Neural progenitor cell (in vitro differentiated cells): Measurements from ENCODE around the gene IGSF10. TPM values are rescaled to one million over a fixed set of nuclear protein-coding genes. Genes with fewer than 3 reads are reported as not detected.

Experiments
- DNase-seq: peaks from one replicate; pipeline ENCODE4 v3.0.0-alpha.2; 2016; ENCODE audit warnings: low spot score
- H2AFZ ChIP-seq: fragments of 200-600 bp; sonication (generic); replicated peaks from 2 replicates; pipeline ENCODE4 v1.6.1; 2016; ENCODE audit warnings: antibody characterized with exemption
- H3F3A ChIP-seq: fragments of 200-600 bp; sonication (generic); 2 replicates; pipeline ENCODE4 v1.6.1; 2016; ENCODE audit warnings: antibody characterized with exemption, low read depth
- H3K27ac ChIP-seq: fragments of 200-600 bp; sonication (generic); 2 replicates; pipeline ENCODE4 v1.5.1; 2016; ENCODE audit warnings: mild to moderate bottlenecking
- H3K27me3 ChIP-seq: fragments of 200-600 bp; sonication (generic); 2 replicates; pipeline ENCODE4 v1.6.1; 2016; ENCODE audit warnings: mild to moderate bottlenecking, moderate library complexity
- H3K36me3 ChIP-seq: fragments of 200-600 bp; sonication (generic); 2 replicates; pipeline ENCODE4 v1.5.1; 2016
- H3K4me1 ChIP-seq: fragments of 200-600 bp; sonication (generic); 2 replicates; pipeline ENCODE4 v1.6.1; 2016; ENCODE audit warnings: mixed run types
- H3K4me2 ChIP-seq: fragments of 200-600 bp; sonication (generic); 2 replicates; pipeline ENCODE4 v1.6.1; 2016
- H3K4me3 ChIP-seq: fragments of 200-600 bp; sonication (generic); 2 replicates; pipeline ENCODE4 v1.5.1; 2016
- H3K79me2 ChIP-seq: fragments of 200-600 bp; sonication (generic); 2 replicates; pipeline ENCODE4 v1.6.1; 2016; ENCODE audit warnings: low read depth
- H3K9ac ChIP-seq: fragments of 200-600 bp; sonication (generic); 2 replicates; pipeline ENCODE4 v1.6.1; 2016
- H3K9me3 ChIP-seq: fragments of 200-600 bp; sonication (generic); 2 replicates; pipeline ENCODE4 v1.5.1; 2016; ENCODE audit warnings: low read depth
- H4K20me1 ChIP-seq: fragments of 200-600 bp; sonication (generic); 2 replicates; pipeline ENCODE4 v1.6.1; 2016; ENCODE audit warnings: low read depth
- H3K27ac Mint-ChIP-seq: 3 replicates; pipeline ENCODE4 v1.8.0; 2021; ENCODE audit warnings: mixed read lengths
- H3K27me3 Mint-ChIP-seq: 2 replicates; pipeline ENCODE4 v1.8.0; 2022; ENCODE audit warnings: low read depth, mild to moderate bottlenecking, inconsistent platforms, moderate library complexity, mixed read lengths; ENCODE audit not compliant: insufficient read depth
- H3K36me3 Mint-ChIP-seq: 3 replicates; pipeline ENCODE4 v1.8.0; 2021; ENCODE audit warnings: mixed read lengths
- H3K4me1 Mint-ChIP-seq: 3 replicates; pipeline ENCODE4 v1.8.0; 2021; ENCODE audit warnings: mixed read lengths
- H3K4me3 Mint-ChIP-seq: 3 replicates; pipeline ENCODE4 v1.8.0; 2021; ENCODE audit warnings: mild to moderate bottlenecking, moderate library complexity, mixed read lengths
- H3K9me3 Mint-ChIP-seq: 3 replicates; pipeline ENCODE4 v1.8.0; 2020; ENCODE audit warnings: mixed read lengths
- EZH2 ChIP-seq: fragments of 200-600 bp; sonication (generic); IDR thresholded peaks from 2 replicates; pipeline ENCODE4 v1.6.1; 2017; ENCODE audit warnings: antibody characterized with exemption, mild to moderate bottlenecking, moderate library complexity
- EZH2phosphoT487 ChIP-seq: fragments of 200-600 bp; sonication (generic); IDR thresholded peaks from 2 replicates; pipeline ENCODE4 v1.6.1; 2017; ENCODE audit warnings: antibody characterized with exemption
- total RNA-seq: library from RNA; depleted of rRNA; stranded (reverse); fragments of >200 nt; gene quantifications from 2 replicates; pipeline ENCODE4 v1.2.3, GENCODE V29; 2015; ENCODE audit warnings: low replicate concordance
- TF ChIP-seq, protein P1 (sequence below): fragments of 200-600 bp; sonication (generic); IDR thresholded peaks from 2 replicates; pipeline ENCODE4 v1.5.1; 2017; ENCODE audit warnings: antibody characterized with exemption, mild to moderate bottlenecking

The IGSF10 gene
- total RNA-seq, 1 donor from 2014 or later = 0.15 TPM

DNA sequence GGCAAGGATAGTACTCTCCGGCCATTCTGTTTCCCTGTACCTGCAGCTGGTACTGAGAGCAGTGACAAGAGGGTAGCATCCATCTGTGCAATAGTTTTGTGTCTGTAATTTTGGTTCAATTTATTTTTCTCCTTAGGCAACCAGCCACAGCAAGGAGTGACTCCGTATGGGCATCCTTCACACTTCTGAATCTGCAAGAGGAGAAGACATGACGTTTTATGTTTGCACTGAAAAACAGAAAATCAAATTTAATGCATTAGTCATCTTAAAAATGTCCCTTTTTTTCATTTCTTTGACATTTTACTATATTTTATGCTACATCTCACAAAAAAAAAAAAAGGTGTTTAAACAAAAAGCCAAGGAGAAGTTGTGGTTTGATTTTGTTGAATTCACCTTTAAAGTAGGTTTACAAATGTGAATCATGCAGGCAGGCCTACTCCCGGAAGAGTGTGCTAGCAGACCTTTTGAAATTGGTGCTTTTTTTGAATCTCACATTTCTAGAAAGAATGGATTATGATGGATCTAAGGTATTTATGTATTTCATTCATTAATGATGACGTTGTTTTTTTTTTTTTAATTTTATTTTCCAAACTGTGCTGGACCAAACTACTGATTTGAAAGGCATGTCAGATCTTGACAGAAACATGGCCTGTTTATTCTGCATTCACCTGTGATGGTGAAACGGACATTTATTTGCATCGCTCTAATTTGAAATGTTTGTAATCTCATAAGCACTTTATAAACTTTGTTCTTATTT, 28.1 kb downstream of the IGSF10 start:
- Histone ChIP-seq H3K36me3 (no peaks in the 10 kb centered on the region), H3K79me2 (no peaks in the 10 kb centered on the region), H2AFZ (no peak overlapping the region), H3K4me1 (no peaks in the 10 kb centered on the region), H3K27me3 (no peaks in the 10 kb centered on the region), H3K9ac (no peak overlapping the region), H4K20me1 (no peaks in the 10 kb centered on the region), H3K27ac (no peak overlapping the region), H3F3A (no peaks in the 10 kb centered on the region), H3K4me3 (no peak overlapping the region), H3K9me3 (no peaks in the 10 kb centered on the region), H3K4me2 (no peak overlapping the region)
- no peak overlapping the region for H3K4me3 Mint-ChIP-seq
- H3K27ac Mint-ChIP-seq = no peak overlapping the region
- peaks cover 3% of the 10 kb centered on the region for H3K9me3 Mint-ChIP-seq
- peaks cover 4% of the 10 kb centered on the region for H3K27me3 Mint-ChIP-seq
- no peak for DNase-seq
- TF ChIP-seq EZH2 = no peak
- no peak for TF ChIP-seq EZH2phosphoT487
- TF ChIP-seq, protein P1, sequence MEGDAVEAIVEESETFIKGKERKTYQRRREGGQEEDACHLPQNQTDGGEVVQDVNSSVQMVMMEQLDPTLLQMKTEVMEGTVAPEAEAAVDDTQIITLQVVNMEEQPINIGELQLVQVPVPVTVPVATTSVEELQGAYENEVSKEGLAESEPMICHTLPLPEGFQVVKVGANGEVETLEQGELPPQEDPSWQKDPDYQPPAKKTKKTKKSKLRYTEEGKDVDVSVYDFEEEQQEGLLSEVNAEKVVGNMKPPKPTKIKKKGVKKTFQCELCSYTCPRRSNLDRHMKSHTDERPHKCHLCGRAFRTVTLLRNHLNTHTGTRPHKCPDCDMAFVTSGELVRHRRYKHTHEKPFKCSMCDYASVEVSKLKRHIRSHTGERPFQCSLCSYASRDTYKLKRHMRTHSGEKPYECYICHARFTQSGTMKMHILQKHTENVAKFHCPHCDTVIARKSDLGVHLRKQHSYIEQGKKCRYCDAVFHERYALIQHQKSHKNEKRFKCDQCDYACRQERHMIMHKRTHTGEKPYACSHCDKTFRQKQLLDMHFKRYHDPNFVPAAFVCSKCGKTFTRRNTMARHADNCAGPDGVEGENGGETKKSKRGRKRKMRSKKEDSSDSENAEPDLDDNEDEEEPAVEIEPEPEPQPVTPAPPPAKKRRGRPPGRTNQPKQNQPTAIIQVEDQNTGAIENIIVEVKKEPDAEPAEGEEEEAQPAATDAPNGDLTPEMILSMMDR = no peak
- peaks cover 3% of the 10 kb centered on the region for H3K4me1 Mint-ChIP-seq
- peaks cover 7% of the 10 kb centered on the region for H3K36me3 Mint-ChIP-seq

DNA sequence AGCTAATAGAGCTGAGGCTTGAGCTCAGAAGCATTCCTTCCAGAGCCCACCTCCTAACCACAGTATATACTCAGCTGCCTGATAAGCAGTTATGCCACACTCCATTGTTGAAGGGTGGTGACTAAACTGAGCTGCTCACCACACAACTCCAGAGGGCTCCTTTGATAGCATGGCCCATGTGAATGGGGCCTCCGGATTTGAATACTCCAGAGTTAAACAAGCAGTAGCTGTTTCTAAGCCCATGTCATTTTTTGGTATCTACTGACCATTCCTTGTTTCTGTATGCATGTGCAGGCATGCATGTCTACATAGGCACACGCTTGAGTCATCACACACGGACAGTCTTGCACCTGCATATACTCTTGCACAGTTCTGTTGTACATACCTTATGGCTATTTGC, 28.9 kb downstream of the IGSF10 start:
- no peak overlapping the region for H2AFZ ChIP-seq
- peaks cover 4% of the 10 kb centered on the region for H3K27me3 Mint-ChIP-seq

DNA sequence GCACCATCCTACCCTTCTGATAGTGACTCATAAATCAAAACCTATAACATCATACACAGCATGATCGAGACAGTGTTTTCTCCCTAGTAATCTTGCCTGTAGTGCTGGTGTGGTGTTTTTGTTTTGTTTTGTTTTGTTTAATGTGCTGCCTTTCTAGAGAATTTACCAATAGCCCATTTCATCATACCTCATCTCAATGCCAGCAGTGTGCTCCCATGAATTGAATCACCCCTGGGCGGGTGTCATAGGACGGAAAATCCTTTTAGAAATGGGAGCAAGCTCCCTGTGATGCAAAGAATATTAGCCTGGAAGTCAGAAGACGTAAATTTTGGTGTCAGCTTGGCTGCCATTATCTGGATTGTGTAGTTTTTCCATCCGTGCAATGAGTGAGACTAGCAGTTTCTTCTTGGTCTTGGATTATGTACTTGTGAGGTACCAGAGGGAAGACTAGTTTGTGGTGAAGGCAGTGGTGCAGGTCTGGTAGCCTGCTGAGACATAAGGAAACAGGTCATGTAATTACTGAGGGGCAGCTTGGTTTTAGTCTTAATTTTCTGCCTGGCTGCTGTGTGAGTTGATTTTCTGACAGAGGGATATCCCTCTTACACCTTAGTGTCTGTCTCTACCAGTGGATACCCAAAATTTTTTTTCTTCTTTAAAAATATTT, 29.9 kb downstream of the IGSF10 start:
- Mint-ChIP-seq H3K27ac (no peak overlapping the region), H3K4me3 (no peak overlapping the region), H3K4me1 (peaks cover 3% of the 10 kb centered on the region), H3K9me3 (peaks cover 3% of the 10 kb centered on the region), H3K27me3 (peaks cover 4% of the 10 kb centered on the region), H3K36me3 (peaks cover 7% of the 10 kb centered on the region)
- no peak for DNase-seq
- Histone ChIP-seq H3K4me2 (no peak overlapping the region), H4K20me1 (no peaks in the 10 kb centered on the region), H3K9me3 (no peaks in the 10 kb centered on the region), H3K79me2 (no peaks in the 10 kb centered on the region), H3K36me3 (no peaks in the 10 kb centered on the region), H3K9ac (no peak overlapping the region), H3K4me3 (no peak overlapping the region), H2AFZ (no peak overlapping the region), H3K27me3 (no peaks in the 10 kb centered on the region), H3F3A (no peaks in the 10 kb centered on the region), H3K4me1 (no peaks in the 10 kb centered on the region), H3K27ac (no peak overlapping the region)
- TF ChIP-seq, protein P1 = no peak
- TF ChIP-seq EZH2phosphoT487 (no peak), EZH2 (no peak)

More for the DNA sequence above, 28.9 kb downstream of the IGSF10 start:
- H3K27me3 ChIP-seq = no peaks in the 10 kb centered on the region
- H3K4me1 ChIP-seq = no peaks in the 10 kb centered on the region
- Mint-ChIP-seq H3K9me3 (peaks cover 3% of the 10 kb centered on the region), H3K4me3 (no peak overlapping the region), H3K27ac (no peak overlapping the region), H3K4me1 (peaks cover 3% of the 10 kb centered on the region), H3K36me3 (peaks cover 7% of the 10 kb centered on the region)
- no peak overlapping the region for H3K27ac ChIP-seq
- no peaks in the 10 kb centered on the region for H3K79me2 ChIP-seq
- no peaks in the 10 kb centered on the region for H3K9me3 ChIP-seq
- no peak overlapping the region for H3K4me2 ChIP-seq
- H3K36me3 ChIP-seq = no peaks in the 10 kb centered on the region
- no peaks in the 10 kb centered on the region for H4K20me1 ChIP-seq
- DNase-seq = no peak
- H3K4me3 ChIP-seq = no peak overlapping the region
- H3F3A ChIP-seq = no peaks in the 10 kb centered on the region
- TF ChIP-seq EZH2 (no peak), EZH2phosphoT487 (no peak)
- TF ChIP-seq, protein P1 = no peak
- no peak overlapping the region for H3K9ac ChIP-seq
